Measurements from ENCODE around the gene OR14C36.

OR14C36 gene

DNA sequence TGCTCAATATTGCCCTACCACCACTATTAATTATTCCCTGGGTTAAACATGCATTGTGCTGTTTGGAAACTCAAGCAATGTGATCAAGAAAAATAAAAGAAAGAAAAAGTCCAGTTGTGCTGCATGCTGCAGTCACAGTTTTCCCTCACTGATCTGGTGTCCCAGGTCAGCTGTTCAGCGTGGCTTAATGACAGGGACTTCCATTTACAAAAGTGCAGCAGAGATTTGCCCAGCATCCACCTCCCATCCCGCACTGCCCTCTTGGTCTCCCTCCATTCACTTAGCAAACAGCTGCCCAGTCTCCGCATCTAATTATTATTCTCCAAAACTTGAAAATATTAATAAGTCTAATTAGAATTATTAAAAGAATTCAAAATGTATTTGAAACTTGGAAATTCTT, 10.8 kb downstream of the OR14C36 start:
- Histone ChIP-seq H3K9me3 (ENCODE audit: insufficient read depth, low read length) (no peaks in the 10 kb centered on the region), H3K27ac (ENCODE audit: low read depth, low read length) (no peak overlapping the region), H3K36me3 (ENCODE audit: low read length) (no peaks in the 10 kb centered on the region), H3K4me2 (ENCODE audit: low read depth, low read length, poor library complexity, severe bottlenecking) (no peak overlapping the region), H2AFZ (ENCODE audit: low read depth, low read length, severe bottlenecking) (no peak overlapping the region), H3F3A (ENCODE audit: insufficient read depth) (no peaks in the 10 kb centered on the region), H4K20me1 (ENCODE audit: low read depth, low read length) (no peaks in the 10 kb centered on the region), H3K4me3 (ENCODE audit: insufficient read depth, low read length, poor library complexity, severe bottlenecking) (no peak overlapping the region), H3K79me2 (ENCODE audit: insufficient read depth, low read length) (no peaks in the 10 kb centered on the region), H3K27me3 (ENCODE audit: low read length) (no peaks in the 10 kb centered on the region), H3K9me2 (replicated peaks; ENCODE audit: insufficient read depth, low read length) (no peaks in the 10 kb centered on the region), H3K9ac (ENCODE audit: low read length) (no peak overlapping the region)
- TF ChIP-seq, protein P1, sequence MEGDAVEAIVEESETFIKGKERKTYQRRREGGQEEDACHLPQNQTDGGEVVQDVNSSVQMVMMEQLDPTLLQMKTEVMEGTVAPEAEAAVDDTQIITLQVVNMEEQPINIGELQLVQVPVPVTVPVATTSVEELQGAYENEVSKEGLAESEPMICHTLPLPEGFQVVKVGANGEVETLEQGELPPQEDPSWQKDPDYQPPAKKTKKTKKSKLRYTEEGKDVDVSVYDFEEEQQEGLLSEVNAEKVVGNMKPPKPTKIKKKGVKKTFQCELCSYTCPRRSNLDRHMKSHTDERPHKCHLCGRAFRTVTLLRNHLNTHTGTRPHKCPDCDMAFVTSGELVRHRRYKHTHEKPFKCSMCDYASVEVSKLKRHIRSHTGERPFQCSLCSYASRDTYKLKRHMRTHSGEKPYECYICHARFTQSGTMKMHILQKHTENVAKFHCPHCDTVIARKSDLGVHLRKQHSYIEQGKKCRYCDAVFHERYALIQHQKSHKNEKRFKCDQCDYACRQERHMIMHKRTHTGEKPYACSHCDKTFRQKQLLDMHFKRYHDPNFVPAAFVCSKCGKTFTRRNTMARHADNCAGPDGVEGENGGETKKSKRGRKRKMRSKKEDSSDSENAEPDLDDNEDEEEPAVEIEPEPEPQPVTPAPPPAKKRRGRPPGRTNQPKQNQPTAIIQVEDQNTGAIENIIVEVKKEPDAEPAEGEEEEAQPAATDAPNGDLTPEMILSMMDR (IDR thresholded peaks at IDR 0.05; ENCODE audit: insufficient read depth, low read length, poor library complexity, severe bottlenecking): no peak
- no peak for TF ChIP-seq EZH2phosphoT487 (conservative IDR thresholded peaks at IDR 0.05; ENCODE audit: low read length)

DNA sequence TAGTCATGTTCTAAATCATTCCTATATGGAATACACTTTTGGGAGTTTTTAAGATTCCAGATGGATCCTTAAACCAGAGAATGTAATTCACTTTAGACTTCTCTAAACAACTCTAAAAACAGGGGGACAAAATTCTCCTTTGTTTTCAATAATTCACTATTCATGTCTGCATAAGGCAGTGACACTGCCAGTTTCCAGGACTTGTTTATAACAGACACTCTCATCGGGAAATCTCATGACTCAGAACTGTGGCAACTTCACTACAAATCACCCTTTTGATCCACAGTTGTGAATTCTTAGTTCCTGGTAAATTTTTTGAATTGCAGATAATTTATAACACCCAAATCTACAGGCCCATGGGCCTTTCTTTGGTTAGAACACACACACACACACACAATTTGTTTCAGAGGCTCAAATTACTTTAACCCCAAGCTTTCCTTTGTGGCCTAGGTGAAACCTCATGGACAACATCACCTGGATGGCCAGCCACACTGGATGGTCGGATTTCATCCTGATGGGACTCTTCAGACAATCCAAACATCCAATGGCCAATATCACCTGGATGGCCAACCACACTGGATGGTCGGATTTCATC, 12.6 kb downstream of the OR14C36 start, which contains the start of gene OR2T4:
Gene OR2T4, plus strand, starts transcription at position 545 of the 595 bp plus-strand sequence. Its CDS starts 0 bp downstream, at position 545.
- Histone ChIP-seq H3K27ac (ENCODE audit: low read depth, low read length) (no peak within 1 kb of the TSS), H3K4me2 (ENCODE audit: low read depth, low read length, poor library complexity, severe bottlenecking) (no peak within 1 kb of the TSS), H4K20me1 (ENCODE audit: low read depth, low read length) (no peaks in the 10 kb centered on the region), H3F3A (ENCODE audit: insufficient read depth) (no peaks in the 10 kb centered on the region), H3K9me2 (replicated peaks; ENCODE audit: insufficient read depth, low read length) (no peaks in the 10 kb centered on the region), H3K9ac (ENCODE audit: low read length) (no peak within 1 kb of the TSS), H2AFZ (ENCODE audit: low read depth, low read length, severe bottlenecking) (no peak within 1 kb of the TSS), H3K79me2 (ENCODE audit: insufficient read depth, low read length) (no peaks in the 10 kb centered on the region), H3K4me3 (ENCODE audit: insufficient read depth, low read length, poor library complexity, severe bottlenecking) (no peak within 1 kb of the TSS), H3K9me3 (ENCODE audit: insufficient read depth, low read length) (no peaks in the 10 kb centered on the region), H3K36me3 (ENCODE audit: low read length) (no peaks in the 10 kb centered on the region), H3K27me3 (ENCODE audit: low read length) (no peaks in the 10 kb centered on the region)
- TF ChIP-seq, protein P1 (IDR thresholded peaks at IDR 0.05; ENCODE audit: insufficient read depth, low read length, poor library complexity, severe bottlenecking): no peak

DNA sequence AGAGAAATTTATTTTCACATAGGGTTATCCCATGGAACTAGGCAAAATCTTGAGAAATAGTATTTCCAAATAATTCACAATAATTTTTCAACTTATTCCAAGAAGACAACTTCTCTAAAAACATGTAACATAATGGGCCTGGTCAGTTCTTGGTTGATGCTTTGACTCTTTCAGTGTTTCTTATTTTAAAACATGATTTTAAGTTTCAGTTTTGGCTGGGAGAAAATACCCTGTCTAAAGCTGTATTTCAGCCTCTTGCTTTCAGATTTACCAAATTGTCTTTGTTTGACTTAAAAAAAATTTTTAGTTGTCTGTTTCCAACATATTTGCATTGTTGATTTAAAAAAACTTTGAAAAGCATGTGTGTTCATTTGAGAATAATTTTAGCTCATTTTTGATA, 18.0 kb downstream of the OR14C36 start:
- Histone ChIP-seq H3K9me2 (replicated peaks; ENCODE audit: insufficient read depth, low read length) (no peaks in the 10 kb centered on the region), H2AFZ (ENCODE audit: low read depth, low read length, severe bottlenecking) (no peak overlapping the region), H4K20me1 (ENCODE audit: low read depth, low read length) (no peaks in the 10 kb centered on the region), H3K79me2 (ENCODE audit: insufficient read depth, low read length) (no peaks in the 10 kb centered on the region), H3K4me2 (ENCODE audit: low read depth, low read length, poor library complexity, severe bottlenecking) (no peak overlapping the region), H3K36me3 (ENCODE audit: low read length) (no peaks in the 10 kb centered on the region), H3K27me3 (ENCODE audit: low read length) (no peaks in the 10 kb centered on the region), H3K9me3 (ENCODE audit: insufficient read depth, low read length) (no peaks in the 10 kb centered on the region), H3K9ac (ENCODE audit: low read length) (no peak overlapping the region), H3F3A (ENCODE audit: insufficient read depth) (no peaks in the 10 kb centered on the region), H3K4me3 (ENCODE audit: insufficient read depth, low read length, poor library complexity, severe bottlenecking) (no peak overlapping the region), H3K27ac (ENCODE audit: low read depth, low read length) (no peak overlapping the region)
- TF ChIP-seq, protein P1 (IDR thresholded peaks at IDR 0.05; ENCODE audit: insufficient read depth, low read length, poor library complexity, severe bottlenecking): no peak
- no peak for TF ChIP-seq EZH2phosphoT487 (conservative IDR thresholded peaks at IDR 0.05; ENCODE audit: low read length)

All from SU-DHL-6 (cell line).